Mucosa of descending colon (tissue), 3 donors: Measurements from ENCODE around the gene KLHL40. TPM values are rescaled to one million over a fixed set of nuclear protein-coding genes. Genes with fewer than 3 reads are reported as not detected.

ENCODE experiments used
- ATAC-seq: fragments of 200-7000 bp; cut with Tn5 transposase; one replicate; pipeline ENCODE4 v1.9.1; 2020; ENCODE audit warnings: mild to moderate bottlenecking, moderate library complexity
- DNase-seq, 3 donors: peaks; one replicate each; pipeline ENCODE4 v3.0.0-alpha.2; 2020
- H3K36me3 ChIP-seq: fragments of 200-600 bp; one replicate; pipeline ENCODE4 v1.8.0; 2021; ENCODE audit warnings: low read depth, mild to moderate bottlenecking
- H3K4me1 ChIP-seq: fragments of 200-600 bp; one replicate; pipeline ENCODE4 v1.8.0; 2021; ENCODE audit warnings: low read depth, mild to moderate bottlenecking
- H3K4me3 ChIP-seq: fragments of 200-600 bp; one replicate; pipeline ENCODE4 v1.8.0; 2021; ENCODE audit warnings: mild to moderate bottlenecking
- H3K9me3 ChIP-seq: fragments of 200-600 bp; one replicate; pipeline ENCODE4 v1.8.0; 2021; ENCODE audit warnings: mild to moderate bottlenecking
- intact Hi-C, 2 donors: fragments of 100-400 bp; cut with DNase I in 1 of 2; cut with micrococcal nuclease in 1 of 2; formaldehyde crosslinking; loops; one replicate each; pipeline versions ENCODE4 v1.11.0 to v1.11.1; 2022; cut with DNase I, micrococcal nuclease
- total RNA-seq, 3 donors: library from RNA; stranded (reverse); fragmentation: NEBNext Ultra II Directional in 2 of 3; extraction: Animal tissue kit (Norgen Biotek cat#: 25700) in 2 of 3; gene quantifications; one replicate each; pipeline versions ENCODE4 v1.2.1 to v1.2.4, GENCODE V29; 2021 to 2023
- TF ChIP-seq, protein P1 (sequence below): fragments of 200-600 bp; IDR thresholded peaks from one replicate; pipeline ENCODE4 v1.8.0; 2022; ENCODE audit warnings: antibody characterized with exemption, mild to moderate bottlenecking
- donor health status: DM: no; HTN: no; CAD: no; lungs with moderate emphysema.
- donor health status: DM: no; HTN: no; CAD: no.
- donor health status: DM: no; HTN: yes; CAD: no.

Gene KLHL40
- total RNA-seq, 3 donors from 2014 or later = not detected

GRCh38 chr3:42704136-42704841, 19.0 kb downstream of the KLHL40 start:
- intact Hi-C loops = no loop called here
- ATAC-seq = no peak
- Histone ChIP-seq H3K36me3 (no peaks in the 10 kb centered on the region), H3K9me3 (no peaks in the 10 kb centered on the region), H3K4me1 (no peaks in the 10 kb centered on the region), H3K4me3 (no peak overlapping the region)
- TF ChIP-seq, protein P1, sequence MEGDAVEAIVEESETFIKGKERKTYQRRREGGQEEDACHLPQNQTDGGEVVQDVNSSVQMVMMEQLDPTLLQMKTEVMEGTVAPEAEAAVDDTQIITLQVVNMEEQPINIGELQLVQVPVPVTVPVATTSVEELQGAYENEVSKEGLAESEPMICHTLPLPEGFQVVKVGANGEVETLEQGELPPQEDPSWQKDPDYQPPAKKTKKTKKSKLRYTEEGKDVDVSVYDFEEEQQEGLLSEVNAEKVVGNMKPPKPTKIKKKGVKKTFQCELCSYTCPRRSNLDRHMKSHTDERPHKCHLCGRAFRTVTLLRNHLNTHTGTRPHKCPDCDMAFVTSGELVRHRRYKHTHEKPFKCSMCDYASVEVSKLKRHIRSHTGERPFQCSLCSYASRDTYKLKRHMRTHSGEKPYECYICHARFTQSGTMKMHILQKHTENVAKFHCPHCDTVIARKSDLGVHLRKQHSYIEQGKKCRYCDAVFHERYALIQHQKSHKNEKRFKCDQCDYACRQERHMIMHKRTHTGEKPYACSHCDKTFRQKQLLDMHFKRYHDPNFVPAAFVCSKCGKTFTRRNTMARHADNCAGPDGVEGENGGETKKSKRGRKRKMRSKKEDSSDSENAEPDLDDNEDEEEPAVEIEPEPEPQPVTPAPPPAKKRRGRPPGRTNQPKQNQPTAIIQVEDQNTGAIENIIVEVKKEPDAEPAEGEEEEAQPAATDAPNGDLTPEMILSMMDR = no peak
- no peak for DNase-seq

GRCh38 chr3:42705058-42705767, 19.9 kb downstream of the KLHL40 start:
- no peaks in the 10 kb centered on the region for H3K4me1 ChIP-seq
- no peaks in the 10 kb centered on the region for H3K36me3 ChIP-seq
- intact Hi-C loops = no loop called here
- TF ChIP-seq, protein P1 = no peak
- no peaks in the 10 kb centered on the region for H3K9me3 ChIP-seq
- no peak overlapping the region for H3K4me3 ChIP-seq
- DNase-seq (peak in 1 of 3 donors; percentile 32), ATAC-seq (no peak)

- ATAC-seq = no peak
Observed at GRCh38 chr3:42705962-42706585, 20.7 kb downstream of the KLHL40 start.

GRCh38 chr3:42706721-42707619, 21.6 kb downstream of the KLHL40 start:
- Histone ChIP-seq H3K9me3 (no peaks in the 10 kb centered on the region), H3K4me3 (no peak overlapping the region), H3K36me3 (no peaks in the 10 kb centered on the region), H3K4me1 (no peaks in the 10 kb centered on the region)
- peak in 1 of 3 donors; percentile 10 for DNase-seq
- intact Hi-C loops = no loop called here
- ATAC-seq = no peak
- TF ChIP-seq, protein P1 = no peak

More at GRCh38 chr3:42705962-42706585, 20.7 kb downstream of the KLHL40 start:
- H3K36me3 ChIP-seq = no peaks in the 10 kb centered on the region
- intact Hi-C loops = no loop called here
- TF ChIP-seq, protein P1 = no peak
- peak in 1 of 3 donors; percentile 20 for DNase-seq
- H3K4me1 ChIP-seq = no peaks in the 10 kb centered on the region
- no peaks in the 10 kb centered on the region for H3K9me3 ChIP-seq
- H3K4me3 ChIP-seq = no peak overlapping the region

DNA sequence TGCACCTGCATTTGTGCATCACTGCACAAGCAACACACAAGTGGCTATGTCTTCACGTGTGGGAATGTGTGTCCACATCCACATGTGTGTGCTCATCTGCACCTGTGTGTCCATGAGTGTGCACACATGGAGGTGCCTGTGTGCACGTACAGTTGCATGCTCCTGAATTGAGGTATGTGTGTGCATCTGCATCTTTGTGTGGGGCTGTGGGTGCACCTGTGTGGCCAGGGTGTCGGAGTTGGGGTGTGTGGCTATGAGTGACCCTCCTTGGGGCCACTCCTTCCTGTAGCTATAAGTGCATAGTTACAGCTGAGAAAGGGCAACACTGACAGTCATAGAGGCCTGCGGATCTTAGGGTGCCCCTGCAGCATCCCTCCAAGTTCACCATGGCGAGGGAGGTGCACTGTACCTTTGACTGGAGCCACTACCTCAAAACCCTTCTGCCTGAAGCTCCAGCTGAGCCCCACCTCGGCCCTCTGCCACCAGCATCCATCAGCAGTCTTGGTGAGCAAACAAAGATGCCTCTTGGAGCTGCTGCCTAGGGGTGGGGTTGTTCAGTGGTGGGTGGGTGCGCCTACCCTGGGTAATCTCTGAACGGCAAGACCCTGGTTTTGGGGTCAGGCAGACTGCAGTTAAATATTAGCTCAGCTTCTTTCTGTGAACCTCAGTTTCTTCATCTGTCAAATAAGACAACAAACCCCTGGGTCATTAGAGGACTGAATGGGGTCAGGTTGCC, 22.5 kb downstream of the KLHL40 start:
- ATAC-seq = no peak
- Histone ChIP-seq H3K9me3 (no peaks in the 10 kb centered on the region), H3K36me3 (no peaks in the 10 kb centered on the region), H3K4me3 (no peak overlapping the region), H3K4me1 (no peaks in the 10 kb centered on the region)
- intact Hi-C loops = no loop called here
- DNase-seq = no peak
- TF ChIP-seq, protein P1 = no peak
